Endothelial cell (in vitro differentiated cells): ENCODE measurements around the gene UCK1. TPM values are rescaled to one million over a fixed set of nuclear protein-coding genes. Genes with fewer than 3 reads are reported as not detected.

ENCODE experiments used
- DNase-seq: peaks from one replicate; pipeline ENCODE4 v3.0.0; 2021; ENCODE audit warnings: low spot score
- H3K27ac Mint-ChIP-seq: one replicate; pipeline ENCODE4 v1.8.0; 2021; ENCODE audit warnings: mixed read lengths, inconsistent platforms; ENCODE audit not compliant: unreplicated experiment
- H3K27me3 Mint-ChIP-seq: one replicate; pipeline ENCODE4 v1.8.0; 2021; ENCODE audit warnings: mild to moderate bottlenecking, moderate library complexity, mixed read lengths, inconsistent platforms; ENCODE audit not compliant: unreplicated experiment
- H3K36me3 Mint-ChIP-seq: one replicate; pipeline ENCODE4 v1.8.0; 2021; ENCODE audit warnings: mild to moderate bottlenecking, low read depth, mixed read lengths, inconsistent platforms; ENCODE audit not compliant: unreplicated experiment
- H3K4me1 Mint-ChIP-seq: one replicate; pipeline ENCODE4 v1.8.0; 2021; ENCODE audit warnings: mild to moderate bottlenecking, mixed read lengths, inconsistent platforms; ENCODE audit not compliant: unreplicated experiment
- H3K4me3 Mint-ChIP-seq: one replicate; pipeline ENCODE4 v1.8.0; 2021; ENCODE audit warnings: mild to moderate bottlenecking, mixed read lengths, inconsistent platforms; ENCODE audit not compliant: unreplicated experiment
- H3K9me3 Mint-ChIP-seq: one replicate; pipeline ENCODE4 v1.8.0; 2021; ENCODE audit warnings: mixed read lengths, inconsistent platforms; ENCODE audit not compliant: unreplicated experiment
- total RNA-seq: library from RNA; stranded (reverse); fragmentation: NEBNext Ultra II Directional; extraction: Animal tissue kit (Norgen Biotek cat#: 25700); gene quantifications from one replicate; pipeline ENCODE4 v1.2.1, GENCODE V29; 2021; ENCODE audit not compliant: unreplicated experiment
- TF ChIP-seq, protein P1 (sequence below): fragments of 200-600 bp; sonication (generic); IDR thresholded peaks from one replicate; pipeline ENCODE4 v1.5.0; 2021; ENCODE audit warnings: antibody characterized with exemption; ENCODE audit not compliant: unreplicated experiment

The UCK1 gene
- total RNA-seq, 1 donor from 2014 or later, result 23.0 TPM

DNA sequence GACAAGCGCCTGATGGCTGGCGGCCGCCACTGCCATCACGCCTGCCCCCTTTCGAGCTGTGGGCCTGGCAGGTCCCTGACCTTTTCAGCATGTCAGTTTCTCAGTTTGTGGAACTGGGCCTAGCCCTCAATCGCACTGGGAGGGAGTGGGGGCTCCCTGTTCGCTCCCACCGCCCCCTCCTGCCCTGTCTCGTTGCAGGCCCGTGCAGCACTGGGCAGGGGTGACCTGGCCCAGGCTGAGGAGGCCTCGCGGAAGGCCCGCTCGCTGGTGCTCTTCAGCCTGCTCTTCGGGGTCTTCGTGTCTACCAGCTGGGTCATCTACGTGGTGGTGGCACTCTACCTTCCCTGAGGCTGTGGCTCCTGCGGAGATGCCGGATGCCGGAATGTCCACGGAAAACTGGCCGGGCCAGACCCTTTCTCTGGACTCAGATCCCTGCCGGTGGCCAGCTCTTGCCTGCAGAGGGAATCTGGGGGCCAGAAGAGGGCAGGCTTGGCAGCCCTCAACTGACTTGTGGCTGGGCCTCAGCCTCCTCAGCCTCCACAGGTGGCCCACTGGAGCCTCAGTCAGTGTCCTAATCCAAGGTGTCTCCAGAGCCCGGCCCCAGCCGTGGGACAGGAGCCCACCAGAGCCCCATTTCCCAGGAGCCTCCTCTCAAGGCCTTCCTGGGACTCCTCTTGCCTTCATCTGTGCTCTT lies 26.9 kb upstream of the UCK1 start:
- Mint-ChIP-seq H3K27ac (no peak overlapping the region), H3K4me1 (peaks cover 13% of the 10 kb centered on the region), H3K27me3 (peaks cover 29% of the 10 kb centered on the region), H3K9me3 (no peaks in the 10 kb centered on the region), H3K4me3 (no peak overlapping the region), H3K36me3 (peaks cover 8% of the 10 kb centered on the region)
- TF ChIP-seq, protein P1, sequence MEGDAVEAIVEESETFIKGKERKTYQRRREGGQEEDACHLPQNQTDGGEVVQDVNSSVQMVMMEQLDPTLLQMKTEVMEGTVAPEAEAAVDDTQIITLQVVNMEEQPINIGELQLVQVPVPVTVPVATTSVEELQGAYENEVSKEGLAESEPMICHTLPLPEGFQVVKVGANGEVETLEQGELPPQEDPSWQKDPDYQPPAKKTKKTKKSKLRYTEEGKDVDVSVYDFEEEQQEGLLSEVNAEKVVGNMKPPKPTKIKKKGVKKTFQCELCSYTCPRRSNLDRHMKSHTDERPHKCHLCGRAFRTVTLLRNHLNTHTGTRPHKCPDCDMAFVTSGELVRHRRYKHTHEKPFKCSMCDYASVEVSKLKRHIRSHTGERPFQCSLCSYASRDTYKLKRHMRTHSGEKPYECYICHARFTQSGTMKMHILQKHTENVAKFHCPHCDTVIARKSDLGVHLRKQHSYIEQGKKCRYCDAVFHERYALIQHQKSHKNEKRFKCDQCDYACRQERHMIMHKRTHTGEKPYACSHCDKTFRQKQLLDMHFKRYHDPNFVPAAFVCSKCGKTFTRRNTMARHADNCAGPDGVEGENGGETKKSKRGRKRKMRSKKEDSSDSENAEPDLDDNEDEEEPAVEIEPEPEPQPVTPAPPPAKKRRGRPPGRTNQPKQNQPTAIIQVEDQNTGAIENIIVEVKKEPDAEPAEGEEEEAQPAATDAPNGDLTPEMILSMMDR, result no peak
- DNase-seq, result no peak

DNA sequence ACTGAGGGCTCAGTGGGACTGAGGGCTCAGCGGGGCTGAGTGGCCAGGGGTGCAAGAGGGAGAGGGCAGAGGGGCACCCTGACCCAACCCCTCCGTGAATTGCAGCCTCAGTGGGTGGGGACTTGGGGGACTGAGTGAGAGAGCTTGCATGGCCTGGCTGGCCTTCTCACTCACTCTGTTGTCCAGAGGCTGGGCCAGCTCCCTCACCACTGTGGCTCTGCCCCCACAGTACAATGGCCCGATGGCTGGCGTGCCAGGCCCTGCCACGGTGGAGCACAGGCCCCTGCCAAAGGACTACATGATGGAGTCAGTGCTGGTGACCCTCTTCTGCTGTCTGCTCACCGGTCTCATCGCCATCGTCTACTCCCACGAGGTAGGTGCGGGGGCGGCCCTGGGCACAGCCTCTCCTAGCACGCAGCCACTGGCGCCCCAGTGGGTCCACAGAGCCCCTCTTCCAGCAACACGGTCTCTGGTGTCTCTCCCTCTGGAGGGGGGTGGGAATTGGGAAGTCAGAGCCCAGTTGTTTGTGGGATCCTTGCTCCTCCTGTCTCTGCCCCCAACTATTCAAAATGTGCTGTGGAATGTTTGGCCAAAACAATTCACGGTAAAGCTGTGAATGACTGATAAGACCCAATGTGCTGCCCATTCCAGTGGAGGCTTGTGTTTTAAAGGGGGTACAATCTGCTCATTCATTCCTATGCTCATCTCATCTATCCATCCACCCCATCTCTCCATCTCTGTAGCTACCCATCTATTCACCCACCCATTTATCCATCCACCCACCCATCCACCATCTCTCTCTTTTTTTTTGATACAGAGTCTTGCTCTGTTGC lies 25.0 kb upstream of the UCK1 start:
- no peaks in the 10 kb centered on the region for H3K9me3 Mint-ChIP-seq

DNA sequence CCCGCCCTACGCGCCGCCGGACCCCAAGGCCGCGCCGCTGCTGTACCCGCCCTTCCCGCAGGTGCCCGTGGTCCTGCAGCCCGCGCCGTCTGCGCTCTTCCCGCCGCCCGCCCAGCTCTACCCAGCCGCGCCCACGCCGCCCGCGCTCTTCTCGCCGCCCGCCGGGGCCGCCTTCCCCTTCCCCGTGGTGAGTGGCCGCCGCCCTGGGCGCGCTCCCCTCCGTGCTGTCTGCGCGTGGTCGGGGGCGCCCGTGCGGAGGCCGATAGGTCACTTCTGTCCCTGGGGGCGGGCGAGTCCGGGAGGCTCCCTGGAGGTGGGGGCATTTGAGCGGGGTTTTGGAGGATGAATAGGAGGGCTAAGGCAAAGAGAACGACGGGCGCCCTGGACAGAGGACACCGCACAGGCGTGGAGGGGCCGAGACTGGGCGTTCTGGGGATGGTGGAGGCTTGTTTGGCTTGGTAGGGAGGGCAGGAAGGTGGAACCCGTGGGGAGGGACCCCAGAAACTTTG lies 23.8 kb upstream of the UCK1 start:
- Mint-ChIP-seq H3K27me3 (peaks cover 26% of the 10 kb centered on the region), H3K9me3 (no peaks in the 10 kb centered on the region), H3K4me1 (peaks cover 13% of the 10 kb centered on the region), H3K36me3 (peaks cover 14% of the 10 kb centered on the region), H3K4me3 (no peak overlapping the region), H3K27ac (peak overlapping the region; percentile 18)
- TF ChIP-seq, protein P1, result no peak
- DNase-seq, result no peak

More for the DNA sequence above, 25.0 kb upstream of the UCK1 start:
- Mint-ChIP-seq H3K27me3 (peaks cover 29% of the 10 kb centered on the region), H3K4me1 (peaks cover 13% of the 10 kb centered on the region), H3K27ac (peak overlapping the region; percentile 0), H3K36me3 (peaks cover 14% of the 10 kb centered on the region), H3K4me3 (peak overlapping the region; percentile 33)
- DNase-seq, result no peak
- TF ChIP-seq, protein P1, result no peak

DNA sequence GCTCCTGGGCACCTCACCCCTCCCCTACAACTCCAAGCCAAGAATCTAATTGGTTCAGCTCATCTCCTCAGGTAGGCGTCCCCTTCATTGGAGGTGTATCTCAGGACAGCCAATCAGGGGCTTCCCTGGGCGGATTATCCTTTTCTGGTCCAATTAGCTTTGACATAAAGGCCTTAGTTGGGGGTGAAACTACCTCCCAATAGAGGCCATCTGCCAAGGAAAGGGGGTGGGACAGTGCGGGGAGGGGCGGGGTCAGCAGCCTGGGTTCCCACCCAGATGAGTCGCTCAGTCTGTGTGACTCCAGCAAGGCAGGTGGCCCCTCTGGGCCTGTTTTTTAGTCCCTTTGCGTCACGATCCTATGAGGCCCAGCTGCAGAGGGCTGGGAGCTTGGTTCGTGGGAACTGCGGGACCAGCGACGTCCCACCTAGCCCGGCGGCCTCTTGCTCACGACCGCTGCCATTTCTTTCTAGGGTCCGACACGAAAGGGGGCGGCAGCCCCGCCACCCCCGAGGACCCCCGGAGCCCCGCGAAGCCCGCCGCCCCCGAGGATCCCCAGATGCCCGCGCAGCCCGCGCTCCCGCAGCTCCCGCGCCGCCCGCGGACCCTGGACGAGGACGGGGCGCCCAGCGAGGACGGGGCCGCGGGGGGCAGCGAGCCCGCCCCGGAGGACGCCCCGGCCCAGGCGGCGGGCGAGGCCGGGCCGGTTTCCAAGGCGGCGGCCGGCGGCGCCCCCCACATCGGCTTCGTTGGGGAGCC lies 23.2 kb upstream of the UCK1 start:
- DNase-seq, result no peak
- Mint-ChIP-seq H3K27ac (no peak overlapping the region), H3K9me3 (peaks cover 5% of the 10 kb centered on the region), H3K4me3 (no peak overlapping the region), H3K36me3 (peaks cover 20% of the 10 kb centered on the region), H3K4me1 (peaks cover 13% of the 10 kb centered on the region), H3K27me3 (peaks cover 30% of the 10 kb centered on the region)
- TF ChIP-seq, protein P1, result no peak
